H1 (cell line): ENCODE results near the gene CLIC1. TPM values are rescaled to one million over a fixed set of nuclear protein-coding genes. Genes with fewer than 3 reads are reported as not detected.

Source experiments
- EGR1 ChIP-seq: IDR thresholded peaks from 2 replicates; pipeline ENCODE4 v1.6.1; 2011; ENCODE audit warnings: low read depth, low read length, borderline replicate concordance
- GTF2F1 ChIP-seq: IDR thresholded peaks from 2 replicates; pipeline ENCODE4 v1.6.1; 2012; ENCODE audit warnings: low read depth, low read length, improper control_type of control experiment, borderline replicate concordance
- HDAC2 ChIP-seq, 2 experiments: fragments of 300-600 bp in 1 of 2; sonication (generic) in 1 of 2; IDR thresholded peaks; 2 replicates each; pipeline ENCODE4 v1.6.1; 2011 to 2012; ENCODE audit warnings: low read depth in 2 of 2, low read length in 2 of 2, mild to moderate bottlenecking in 2 of 2, moderate library complexity in 2 of 2, borderline replicate concordance in 1 of 2, inconsistent platforms in 1 of 2
- NANOG ChIP-seq: IDR thresholded peaks from 2 replicates; pipeline ENCODE4 v1.6.1; 2011; ENCODE audit warnings: low read length, low read depth, mild to moderate bottlenecking, inconsistent platforms; ENCODE audit not compliant: insufficient read depth, poor library complexity, severe bottlenecking
- RBBP5 ChIP-seq: IDR thresholded peaks from 2 replicates; pipeline ENCODE4 v1.7.1; 2012; ENCODE audit warnings: low read depth, mild to moderate bottlenecking, inconsistent platforms, low read length, moderate library complexity, borderline replicate concordance
- microRNA-seq, 2 experiments: library from miRNA; unstranded; fragments of <30 nt; microRNA quantifications; one replicate each; pipeline versions ENCODE4 to v1.2.0, GENCODE V29; 2016 to 2020; ENCODE audit warnings: borderline microRNAs expressed in 2 of 2, borderline number of aligned reads in 2 of 2, borderline replicate concordance in 1 of 2
- polyA plus RNA-seq, 7 experiments: library from polyadenylated mRNA; depleted of rRNA in 3 of 7; stranded (reverse) in 5 of 7; unstranded in 2 of 7; fragments of >200 nt in 5 of 7; fragments of 200-250 nt in 2 of 7; gene quantifications; 1 replicate in 5 of 7; 2 replicates in 1 of 7; 4 replicates in 1 of 7; pipeline versions ENCODE4 v1.2.1 to v1.2.3, GENCODE V29; 2011 to 2013; ENCODE audit warnings: missing spikeins in 2 of 7, mixed read lengths in 2 of 7
- small RNA-seq: library from polyadenylated mRNA; stranded (forward); fragments of <200 nt; extraction: miRNeasy Mini kit (QIAGEN cat#:217004); gene quantifications from one replicate; pipeline ENCODE3, GENCODE V24; 2013; ENCODE audit not compliant: insufficient read depth
- total RNA-seq: library from RNA; stranded (reverse); fragmentation: NEBNext Ultra II Directional; extraction: Animal tissue kit (Norgen Biotek cat#: 25700); gene quantifications from 2 replicates; pipeline ENCODE4 v1.2.1, GENCODE V29; 2021

CLIC1 gene
- total and polyA plus RNA-seq, 2 of the 8 experiments (the other 6 are each of a cell fraction or from before 2014, with no cell fraction given) = 250 to 277 TPM

GRCh38 chr6:31681135-31681671 is 55.1 kb downstream of the CLIC1 start (continued):
- TF ChIP-seq GTF2F1 (no peak), HDAC2 (IDR thresholded peaks at IDR 0.05; ENCODE audit: borderline replicate concordance in 1 of 2, low read depth in 2 of 2, low read length in 2 of 2) (0 out of 4 replicates have a peak, but pooled peaks of 1 of the 2 experiments have one; percentile 20), RBBP5 (0 out of 2 replicates have a peak, but pooled peaks have one; percentile 56), NANOG (no peak), EGR1 (no peak)

Small RNA genes within 50 kb of the gene (microRNA-seq; reads per million reads assigned to microRNA genes)
- gene MIR4646 = 0 to 0.20 reads per million in 2 experiments

Small RNA genes within 50 kb of the gene (small RNA-seq; reads per million reads assigned to genes)
- not detected for gene LY6G6D
- not detected for gene MIR4646
- gene MSH5-SAPCD1 = not detected
- not detected for gene RF00019
- gene RNU6-850P = not detected
- not detected for gene SAPCD1

Other genes with a start within 250 kb of the CLIC1 start
Only the 30 nearest of the 43 such genes appear.
- gene TNF, start 161.0 kb downstream of the CLIC1 start, total RNA-seq = not detected in 2 replicates
- gene TNF, start 161.0 kb downstream of the CLIC1 start, polyA plus RNA-seq (2011; rRNA removed) = not detected in 2 replicates
- gene LTB, start 154.1 kb downstream of the CLIC1 start, total RNA-seq = 0.43 TPM in 1 of 2 replicates, not detected in the other
- gene LTB, start 154.1 kb downstream of the CLIC1 start, polyA plus RNA-seq (2011; rRNA removed) = 0.47 and 0.77 TPM in 2 replicates
- not detected in 2 replicates for gene LST1, start 150.3 kb downstream of the CLIC1 start, total RNA-seq
- 0.25 TPM in 1 of 2 replicates, not detected in the other for gene LST1, start 150.3 kb downstream of the CLIC1 start, polyA plus RNA-seq (2011; rRNA removed)
- gene NCR3, start 143.5 kb downstream of the CLIC1 start, total RNA-seq = not detected in 2 replicates
- gene NCR3, start 143.5 kb downstream of the CLIC1 start, polyA plus RNA-seq (2011; rRNA removed) = 0.67 and 0.72 TPM in 2 replicates
- gene AIF1, start 121.3 kb downstream of the CLIC1 start, total RNA-seq = 7.5 and 9.8 TPM in 2 replicates
- gene AIF1, start 121.3 kb downstream of the CLIC1 start, polyA plus RNA-seq (2011; rRNA removed) = 3.7 and 6.3 TPM in 2 replicates
- gene PRRC2A, start 115.8 kb downstream of the CLIC1 start, total RNA-seq = 300 and 303 TPM in 2 replicates
- gene PRRC2A, start 115.8 kb downstream of the CLIC1 start, polyA plus RNA-seq (2011; rRNA removed) = 118 and 203 TPM in 2 replicates
- 325 and 354 TPM in 2 replicates for gene BAG6, start 83.9 kb downstream of the CLIC1 start, total RNA-seq
- 199 and 291 TPM in 2 replicates for gene BAG6, start 83.9 kb downstream of the CLIC1 start, polyA plus RNA-seq (2011; rRNA removed)
- gene APOM, start 80.6 kb downstream of the CLIC1 start, total RNA-seq = 3.4 and 3.8 TPM in 2 replicates
- gene APOM, start 80.6 kb downstream of the CLIC1 start, polyA plus RNA-seq (2011; rRNA removed) = 9.2 and 12.0 TPM in 2 replicates
- 14.6 and 15.6 TPM in 2 replicates for gene C6orf47, start 75.8 kb downstream of the CLIC1 start, total RNA-seq
- 4.7 and 7.2 TPM in 2 replicates for gene C6orf47, start 75.8 kb downstream of the CLIC1 start, polyA plus RNA-seq (2011; rRNA removed)
- 24.5 and 26.9 TPM in 2 replicates for gene GPANK1, start 71.5 kb downstream of the CLIC1 start, total RNA-seq
- gene GPANK1, start 71.5 kb downstream of the CLIC1 start, polyA plus RNA-seq (2011; rRNA removed) = 30.2 and 33.2 TPM in 2 replicates
- 192 and 208 TPM in 2 replicates for gene CSNK2B, start 70.5 kb downstream of the CLIC1 start, total RNA-seq
- gene CSNK2B, start 70.5 kb downstream of the CLIC1 start, polyA plus RNA-seq (2011; rRNA removed) = 147 and 169 TPM in 2 replicates
- 12.1 and 12.6 TPM in 2 replicates for gene LY6G5B, start 66.6 kb downstream of the CLIC1 start, total RNA-seq
- 9.5 and 10.6 TPM in 2 replicates for gene LY6G5B, start 66.6 kb downstream of the CLIC1 start, polyA plus RNA-seq (2011; rRNA removed)
- gene LY6G5C, start 55.5 kb downstream of the CLIC1 start, total RNA-seq = 1.1 and 1.2 TPM in 2 replicates
- 1.8 and 2.1 TPM in 2 replicates for gene LY6G5C, start 55.5 kb downstream of the CLIC1 start, polyA plus RNA-seq (2011; rRNA removed)
- 29.3 and 32.9 TPM in 2 replicates for gene ABHD16A, start 33.2 kb downstream of the CLIC1 start, total RNA-seq
- 40.2 and 49.6 TPM in 2 replicates for gene ABHD16A, start 33.2 kb downstream of the CLIC1 start, polyA plus RNA-seq (2011; rRNA removed)
- not detected in 2 replicates for gene LY6G6F, start 29.7 kb downstream of the CLIC1 start, total RNA-seq
- not detected in 2 replicates for gene LY6G6F, start 29.7 kb downstream of the CLIC1 start, polyA plus RNA-seq (2011; rRNA removed)
- not detected in 2 replicates for gene LY6G6D, start 21.2 kb downstream of the CLIC1 start, total RNA-seq
- gene LY6G6D, start 21.2 kb downstream of the CLIC1 start, polyA plus RNA-seq (2011; rRNA removed) = 0.74 and 1.8 TPM in 2 replicates
- gene LY6G6C, start 14.8 kb downstream of the CLIC1 start, total RNA-seq = 0.33 TPM in 1 of 2 replicates, not detected in the other
- gene LY6G6C, start 14.8 kb downstream of the CLIC1 start, polyA plus RNA-seq (2011; rRNA removed) = 0.23 and 0.49 TPM in 2 replicates
- gene MPIG6B, start 13.2 kb downstream of the CLIC1 start, total RNA-seq = not detected in 2 replicates
- 0.18 and 0.33 TPM in 2 replicates for gene MPIG6B, start 13.2 kb downstream of the CLIC1 start, polyA plus RNA-seq (2011; rRNA removed)
- gene DDAH2, start 7.2 kb downstream of the CLIC1 start, total RNA-seq = 53.3 and 55.5 TPM in 2 replicates
- gene DDAH2, start 7.2 kb downstream of the CLIC1 start, polyA plus RNA-seq (2011; rRNA removed) = 73.5 and 104 TPM in 2 replicates
- gene MSH5, start 3.5 kb upstream of the CLIC1 start, total RNA-seq = 21.3 and 25.3 TPM in 2 replicates
- gene MSH5, start 3.5 kb upstream of the CLIC1 start, polyA plus RNA-seq (2011; rRNA removed) = 26.5 and 34.5 TPM in 2 replicates
- gene SAPCD1, start 26.1 kb upstream of the CLIC1 start, total RNA-seq = 3.4 and 5.9 TPM in 2 replicates
- gene SAPCD1, start 26.1 kb upstream of the CLIC1 start, polyA plus RNA-seq (2011; rRNA removed) = 3.1 and 4.4 TPM in 2 replicates
- gene VWA7, start 40.8 kb upstream of the CLIC1 start, total RNA-seq = 1.5 and 2.1 TPM in 2 replicates
- gene VWA7, start 40.8 kb upstream of the CLIC1 start, polyA plus RNA-seq (2011; rRNA removed) = 0.82 and 1.1 TPM in 2 replicates
- 162 and 163 TPM in 2 replicates for gene VARS1, start 59.2 kb upstream of the CLIC1 start, total RNA-seq
- gene VARS1, start 59.2 kb upstream of the CLIC1 start, polyA plus RNA-seq (2011; rRNA removed) = 53.5 and 99.3 TPM in 2 replicates
- 127 and 132 TPM in 2 replicates for gene LSM2, start 70.4 kb upstream of the CLIC1 start, total RNA-seq
- 168 and 173 TPM in 2 replicates for gene LSM2, start 70.4 kb upstream of the CLIC1 start, polyA plus RNA-seq (2011; rRNA removed)
- gene HSPA1L, start 78.8 kb upstream of the CLIC1 start, total RNA-seq = 1.6 and 1.9 TPM in 2 replicates
- 0.78 and 1.00 TPM in 2 replicates for gene HSPA1L, start 78.8 kb upstream of the CLIC1 start, polyA plus RNA-seq (2011; rRNA removed)
- gene HSPA1A, start 79.0 kb upstream of the CLIC1 start, total RNA-seq = 54.0 and 59.9 TPM in 2 replicates
- gene HSPA1A, start 79.0 kb upstream of the CLIC1 start, polyA plus RNA-seq (2011; rRNA removed) = 40.7 and 50.2 TPM in 2 replicates
- 76.6 and 89.3 TPM in 2 replicates for gene HSPA1B, start 91.2 kb upstream of the CLIC1 start, total RNA-seq
- gene HSPA1B, start 91.2 kb upstream of the CLIC1 start, polyA plus RNA-seq (2011; rRNA removed) = 36.6 and 43.8 TPM in 2 replicates
- gene NEU1, start 126.3 kb upstream of the CLIC1 start, total RNA-seq = 41.2 and 43.4 TPM in 2 replicates
- 65.6 and 72.1 TPM in 2 replicates for gene NEU1, start 126.3 kb upstream of the CLIC1 start, polyA plus RNA-seq (2011; rRNA removed)
- gene SLC44A4, start 142.5 kb upstream of the CLIC1 start, total RNA-seq = 2.5 and 4.8 TPM in 2 replicates
- 7.0 and 7.1 TPM in 2 replicates for gene SLC44A4, start 142.5 kb upstream of the CLIC1 start, polyA plus RNA-seq (2011; rRNA removed)
- gene EHMT2, start 161.2 kb upstream of the CLIC1 start, total RNA-seq = 177 and 183 TPM in 2 replicates
- 125 and 187 TPM in 2 replicates for gene EHMT2, start 161.2 kb upstream of the CLIC1 start, polyA plus RNA-seq (2011; rRNA removed)